Loucy (cell line): Measurements from ENCODE around the gene SLC11A2.

Experiments used
- H2AFZ ChIP-seq: fragments of 200-600 bp; sonication (generic); 2 replicates; pipeline ENCODE4 v1.6.0; 2016; ENCODE audit warnings: antibody characterized with exemption, mild to moderate bottlenecking, low read length, moderate library complexity
- H3F3A ChIP-seq: fragments of 200-600 bp; 2 replicates; pipeline ENCODE4 v1.6.0; 2016; ENCODE audit warnings: antibody characterized with exemption, low read depth, mild to moderate bottlenecking
- H3K27me3 ChIP-seq: fragments of 200-600 bp; sonication (generic); 2 replicates; pipeline ENCODE4 v1.6.1; 2014; ENCODE audit warnings: low read length, mild to moderate bottlenecking; ENCODE audit not compliant: insufficient read depth, poor library complexity, severe bottlenecking
- H3K36me3 ChIP-seq: fragments of 200-600 bp; sonication (generic); 2 replicates; pipeline ENCODE4 v1.6.1; 2016; ENCODE audit warnings: low read length; ENCODE audit not compliant: insufficient read depth
- H3K4me1 ChIP-seq: fragments of 200-600 bp; sonication (generic); 2 replicates; pipeline ENCODE4 v1.5.1; 2014; ENCODE audit warnings: low read length, mild to moderate bottlenecking; ENCODE audit not compliant: insufficient read depth, poor library complexity, severe bottlenecking
- H3K4me2 ChIP-seq: fragments of 200-600 bp; sonication (generic); 2 replicates; pipeline ENCODE4 v1.6.0; 2014; ENCODE audit warnings: antibody characterized with exemption, low read length, low read depth, mild to moderate bottlenecking; ENCODE audit not compliant: poor library complexity, severe bottlenecking
- H3K4me3 ChIP-seq: fragments of 200-600 bp; sonication (generic); 2 replicates; pipeline ENCODE4 v1.5.1; 2014; ENCODE audit warnings: low read length, mild to moderate bottlenecking, mixed read lengths; ENCODE audit not compliant: poor library complexity, severe bottlenecking
- H3K79me2 ChIP-seq: fragments of 200-600 bp; sonication (generic); 2 replicates; pipeline ENCODE4 v1.6.1; 2014; ENCODE audit warnings: low read length; ENCODE audit not compliant: insufficient read depth
- H3K9ac ChIP-seq: fragments of 200-600 bp; sonication (generic); 2 replicates; pipeline ENCODE4 v1.6.0; 2014; ENCODE audit warnings: mild to moderate bottlenecking, low read depth, low read length, moderate library complexity; ENCODE audit not compliant: poor library complexity, severe bottlenecking
- H3K9me2 ChIP-seq: fragments of 200-600 bp; sonication (generic); replicated peaks from 2 replicates; pipeline ENCODE4 v1.6.1; 2016; ENCODE audit warnings: low read depth, low read length, mixed read lengths
- H3K9me3 ChIP-seq: fragments of 200-600 bp; sonication (generic); 2 replicates; pipeline ENCODE4 v1.6.1; 2014; ENCODE audit warnings: mild to moderate bottlenecking, antibody characterized with exemption, low read length, low read depth; ENCODE audit not compliant: insufficient read depth
- H4K20me1 ChIP-seq: fragments of 200-600 bp; sonication (generic); 2 replicates; pipeline ENCODE4 v1.6.0; 2014; ENCODE audit warnings: antibody characterized with exemption, low read length, mild to moderate bottlenecking; ENCODE audit not compliant: insufficient read depth, poor library complexity, severe bottlenecking
- EZH2phosphoT487 ChIP-seq: fragments of 200-600 bp; IDR thresholded peaks from 2 replicates; pipeline ENCODE4 v1.6.1; 2018; ENCODE audit warnings: antibody characterized with exemption, mild to moderate bottlenecking, moderate library complexity, borderline replicate concordance
- TF ChIP-seq, protein P1 (sequence below): fragments of 200-600 bp; sonication (generic); conservative IDR thresholded peaks from 2 replicates; pipeline ENCODE4 v1.5.1; 2014; ENCODE audit warnings: mild to moderate bottlenecking, antibody characterized with exemption, low read length

Gene SLC11A2

DNA sequence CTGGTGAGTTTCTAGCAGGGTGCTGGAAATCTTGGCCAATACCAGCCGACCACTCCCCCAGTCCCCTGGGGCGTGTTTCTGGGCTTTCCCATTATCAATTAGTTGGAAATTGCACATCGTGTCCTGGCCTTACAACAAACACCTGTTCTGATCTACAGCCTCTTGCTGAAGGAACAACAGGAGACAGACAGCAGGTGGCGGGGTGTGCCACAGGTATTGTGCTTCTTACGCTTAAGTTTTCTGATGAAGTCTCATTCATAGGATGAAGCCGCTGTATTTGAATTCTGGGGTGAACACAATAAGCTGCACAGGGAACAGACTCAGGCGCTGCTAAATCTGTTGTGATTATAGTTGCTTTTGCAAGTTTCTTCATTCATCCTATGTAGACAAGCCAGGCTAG, 73.1 kb downstream of the SLC11A2 start:
- H3K9me3 ChIP-seq, result no peaks in the 10 kb centered on the region
- no peak overlapping the region for H3K4me3 ChIP-seq
- no peaks in the 10 kb centered on the region for H3K27me3 ChIP-seq
- no peaks in the 10 kb centered on the region for H4K20me1 ChIP-seq
- no peak overlapping the region for H2AFZ ChIP-seq
- H3K79me2 ChIP-seq, result no peaks in the 10 kb centered on the region
- H3K9ac ChIP-seq, result no peak overlapping the region
- H3K36me3 ChIP-seq, result no peaks in the 10 kb centered on the region
- H3K4me2 ChIP-seq, result no peak overlapping the region
- no peaks in the 10 kb centered on the region for H3K9me2 ChIP-seq
- TF ChIP-seq, protein P1, sequence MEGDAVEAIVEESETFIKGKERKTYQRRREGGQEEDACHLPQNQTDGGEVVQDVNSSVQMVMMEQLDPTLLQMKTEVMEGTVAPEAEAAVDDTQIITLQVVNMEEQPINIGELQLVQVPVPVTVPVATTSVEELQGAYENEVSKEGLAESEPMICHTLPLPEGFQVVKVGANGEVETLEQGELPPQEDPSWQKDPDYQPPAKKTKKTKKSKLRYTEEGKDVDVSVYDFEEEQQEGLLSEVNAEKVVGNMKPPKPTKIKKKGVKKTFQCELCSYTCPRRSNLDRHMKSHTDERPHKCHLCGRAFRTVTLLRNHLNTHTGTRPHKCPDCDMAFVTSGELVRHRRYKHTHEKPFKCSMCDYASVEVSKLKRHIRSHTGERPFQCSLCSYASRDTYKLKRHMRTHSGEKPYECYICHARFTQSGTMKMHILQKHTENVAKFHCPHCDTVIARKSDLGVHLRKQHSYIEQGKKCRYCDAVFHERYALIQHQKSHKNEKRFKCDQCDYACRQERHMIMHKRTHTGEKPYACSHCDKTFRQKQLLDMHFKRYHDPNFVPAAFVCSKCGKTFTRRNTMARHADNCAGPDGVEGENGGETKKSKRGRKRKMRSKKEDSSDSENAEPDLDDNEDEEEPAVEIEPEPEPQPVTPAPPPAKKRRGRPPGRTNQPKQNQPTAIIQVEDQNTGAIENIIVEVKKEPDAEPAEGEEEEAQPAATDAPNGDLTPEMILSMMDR, result no peak
- TF ChIP-seq EZH2phosphoT487, result no peak
- H3K4me1 ChIP-seq, result no peaks in the 10 kb centered on the region
- no peaks in the 10 kb centered on the region for H3F3A ChIP-seq

DNA sequence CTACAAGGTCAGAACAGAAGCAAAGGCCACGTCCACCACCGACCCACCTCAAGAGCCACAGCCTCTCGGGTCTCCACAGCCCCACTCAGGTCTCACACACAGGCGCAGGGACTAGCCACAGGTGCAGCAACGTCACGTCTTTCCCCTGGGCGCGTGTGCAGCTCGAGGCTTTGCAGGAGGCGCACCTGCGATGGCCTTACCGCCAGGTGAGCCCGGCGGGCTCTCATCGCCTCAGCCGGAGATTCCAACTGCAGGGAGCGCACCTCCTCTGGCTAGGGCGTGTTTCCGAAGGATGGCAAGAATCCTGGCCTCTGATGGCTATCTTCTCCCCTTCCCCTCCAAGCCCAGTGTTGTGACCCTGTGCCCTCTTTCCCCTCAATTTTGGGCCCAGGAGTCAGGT, 73.7 kb downstream of the SLC11A2 start, which contains the start of gene HIGD1C:
TSS of gene HIGD1C (plus strand) at position 35 of the 400 bp plus-strand sequence. CDS start 1,455 bp downstream, outside the sequence.
- Histone ChIP-seq H3K4me1 (no peaks in the 10 kb centered on the region), H3K9me2 (no peaks in the 10 kb centered on the region), H3K4me2 (no peak within 1 kb of the TSS), H3K36me3 (no peaks in the 10 kb centered on the region), H3K9me3 (no peaks in the 10 kb centered on the region), H3K4me3 (no peak within 1 kb of the TSS), H4K20me1 (no peaks in the 10 kb centered on the region), H3K27me3 (no peaks in the 10 kb centered on the region), H3K79me2 (no peaks in the 10 kb centered on the region), H3F3A (no peaks in the 10 kb centered on the region), H2AFZ (no peak within 1 kb of the TSS), H3K9ac (no peak within 1 kb of the TSS)
- TF ChIP-seq, protein P1, result no peak
- no peak for TF ChIP-seq EZH2phosphoT487

DNA sequence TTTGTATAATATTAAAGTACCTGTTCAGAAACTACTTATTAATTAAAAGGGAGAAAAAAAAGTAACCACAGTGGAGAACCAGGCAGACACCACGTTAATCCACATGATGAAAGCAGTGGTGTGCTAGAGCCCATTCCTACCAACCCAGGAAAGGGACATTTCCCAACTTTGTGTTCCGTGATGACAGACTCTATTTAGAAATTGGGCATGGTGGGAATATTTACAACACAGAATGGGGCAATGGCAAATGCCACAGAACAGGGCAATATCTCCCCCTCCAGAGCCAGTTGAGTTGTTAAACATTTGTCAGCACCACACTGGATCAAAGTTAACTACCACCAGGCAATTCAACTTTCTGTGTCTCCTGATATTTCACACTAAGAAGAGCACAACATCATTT, 75.1 kb downstream of the SLC11A2 start:
- TF ChIP-seq, protein P1, result no peak
- no peak for TF ChIP-seq EZH2phosphoT487
- H3K4me1 ChIP-seq, result no peaks in the 10 kb centered on the region
- H3K9ac ChIP-seq, result no peak overlapping the region
- H3K4me3 ChIP-seq, result no peak overlapping the region
- H3K36me3 ChIP-seq, result no peaks in the 10 kb centered on the region
- no peaks in the 10 kb centered on the region for H3F3A ChIP-seq
- H2AFZ ChIP-seq, result no peak overlapping the region
- H3K9me2 ChIP-seq, result no peaks in the 10 kb centered on the region
- H3K27me3 ChIP-seq, result no peaks in the 10 kb centered on the region
- H3K4me2 ChIP-seq, result no peak overlapping the region
- no peaks in the 10 kb centered on the region for H3K9me3 ChIP-seq
- H4K20me1 ChIP-seq, result no peaks in the 10 kb centered on the region
- no peaks in the 10 kb centered on the region for H3K79me2 ChIP-seq
